HG02943 (cell line): ENCODE data around the gene MINDY4B.

Experiments
- ATAC-seq: cut with Tn5 transposase; IDR thresholded peaks from one replicate; pipeline ENCODE4 v1.9.1; 2021; ENCODE audit warnings: mild to moderate bottlenecking, low read depth, moderate library complexity; ENCODE audit not compliant: unreplicated experiment

Gene MINDY4B

DNA sequence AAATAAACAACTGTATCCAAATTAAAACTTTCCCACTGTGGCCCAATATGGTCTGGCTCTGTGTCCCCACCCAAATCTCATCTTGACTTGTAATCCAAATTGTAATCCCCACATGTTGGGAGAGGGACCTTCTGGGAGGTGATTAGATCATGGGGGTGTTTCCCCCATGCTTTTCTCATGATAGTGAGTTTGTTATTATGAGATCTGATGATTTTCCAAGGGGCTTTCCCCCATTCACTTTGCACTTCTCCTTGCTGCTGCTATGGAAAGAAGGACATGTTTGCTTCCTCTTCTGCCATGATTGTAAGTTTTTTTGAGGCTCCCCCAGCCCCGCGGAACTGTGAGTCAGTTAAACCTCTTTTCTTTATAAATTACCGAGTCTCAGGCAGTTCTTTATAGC lies 55.0 kb downstream of the MINDY4B start:
- ATAC-seq: no peak

GRCh38 chr3:150848864-150849263 lies 56.4 kb downstream of the MINDY4B start:
- no peak for ATAC-seq

DNA sequence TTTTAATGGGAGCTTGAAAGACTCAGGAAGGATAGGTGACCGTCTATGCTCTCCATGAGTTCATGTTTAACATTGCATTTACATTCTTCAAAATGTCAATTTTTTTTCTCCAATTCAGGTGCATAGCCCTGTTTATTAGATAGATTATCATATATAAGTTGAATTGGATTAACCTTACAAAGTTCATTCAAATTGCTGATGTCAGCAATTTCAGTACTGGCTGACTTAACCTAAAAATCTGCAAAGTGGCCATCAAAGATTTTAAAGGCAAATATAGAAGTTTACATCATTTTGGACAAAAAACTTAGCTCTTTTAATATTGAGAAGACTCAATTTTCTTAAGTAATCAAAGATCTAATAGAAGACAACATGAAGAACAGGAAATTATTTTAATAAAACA lies 57.8 kb downstream of the MINDY4B start:
- ATAC-seq: no peak

- no peak for ATAC-seq
Measured at GRCh38 chr3:150844484-150844883, 60.8 kb downstream of the MINDY4B start.

- no peak for ATAC-seq
Measured at GRCh38 chr3:150843241-150843640, 62.0 kb downstream of the MINDY4B start.

DNA sequence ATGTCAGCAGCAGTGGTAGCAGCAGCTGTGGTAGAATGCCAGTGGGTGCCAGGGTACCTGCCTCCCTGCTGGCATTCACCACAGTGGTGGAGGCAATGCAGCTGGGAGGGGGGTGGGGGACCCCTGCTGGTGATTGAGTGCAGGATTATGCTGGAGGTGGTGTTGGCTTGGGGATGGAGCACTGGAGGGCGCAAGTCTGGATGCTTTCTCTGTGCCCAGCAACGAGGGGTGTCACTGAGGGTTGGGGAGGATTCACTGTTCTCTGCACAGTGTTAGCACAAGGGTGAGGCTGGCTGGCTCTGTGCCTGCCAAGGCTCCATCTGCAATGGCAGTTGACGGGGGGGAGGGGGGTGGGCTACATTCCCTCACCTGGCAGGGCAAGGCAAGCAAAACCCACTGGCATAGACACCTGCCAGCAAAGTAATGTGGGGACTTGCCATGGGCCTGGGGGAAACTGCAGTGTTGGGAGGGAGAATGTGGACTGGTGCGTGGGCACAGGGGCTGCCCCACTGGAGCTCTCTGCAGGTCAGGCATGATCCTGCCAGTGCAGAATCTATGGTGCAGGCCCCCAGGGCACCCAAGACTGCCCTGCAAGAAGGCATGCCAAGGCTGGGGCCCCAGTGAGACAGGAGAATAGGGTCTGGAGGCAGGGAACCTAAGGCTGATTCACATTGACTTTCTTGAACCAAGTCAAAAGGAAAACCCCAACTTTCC lies 64.3 kb downstream of the MINDY4B start:
- no peak for ATAC-seq

GRCh38 chr3:150830745-150831144 lies 74.5 kb downstream of the MINDY4B start:
- no peak for ATAC-seq

GRCh38 chr3:150830094-150830681 lies 75.1 kb downstream of the MINDY4B start:
- ATAC-seq: no peak

GRCh38 chr3:150829408-150829807 lies 75.8 kb downstream of the MINDY4B start:
- no peak for ATAC-seq

GRCh38 chr3:150828997-150829396 lies 76.2 kb downstream of the MINDY4B start:
- ATAC-seq: no peak

- no peak for ATAC-seq
Measured at GRCh38 chr3:150828261-150828660, 77.0 kb downstream of the MINDY4B start.

GRCh38 chr3:150826466-150827282 lies 78.6 kb downstream of the MINDY4B start:
- no peak for ATAC-seq

GRCh38 chr3:150825916-150826377 lies 79.3 kb downstream of the MINDY4B start:
- no peak for ATAC-seq

DNA sequence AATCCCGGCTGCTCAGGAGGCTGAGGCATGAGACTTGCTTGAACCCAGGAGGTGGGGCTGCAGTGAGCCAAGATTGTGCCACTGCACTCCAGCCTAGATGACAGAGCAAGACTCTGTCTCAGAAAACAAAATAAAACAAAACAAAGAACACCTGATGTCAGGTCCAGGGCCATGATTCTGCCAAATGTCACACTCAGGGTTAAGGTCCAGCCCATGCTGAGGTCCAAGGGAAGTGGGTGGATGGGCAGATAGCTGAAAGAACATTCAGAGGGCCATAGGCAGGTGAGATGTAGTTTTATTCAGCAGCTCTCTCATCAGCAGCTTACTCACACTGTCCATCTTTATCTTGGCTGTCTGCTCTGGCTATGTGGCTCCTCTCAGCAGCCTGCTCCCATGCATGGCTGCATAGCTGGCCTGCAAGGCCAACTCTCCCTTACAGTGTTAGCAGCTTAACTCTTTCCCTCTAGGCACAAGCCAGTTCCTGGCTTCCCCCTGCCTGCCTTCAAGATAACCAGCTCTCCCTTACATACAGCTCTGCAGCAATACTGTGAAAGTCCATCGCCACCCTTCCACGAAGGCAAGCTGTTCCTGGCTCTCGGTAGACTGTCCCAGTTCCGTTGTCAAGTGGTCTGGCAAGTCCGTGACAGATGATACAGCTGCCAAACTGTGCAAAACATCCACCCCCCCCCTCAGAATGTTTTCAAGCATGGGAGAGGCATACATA lies 79.9 kb downstream of the MINDY4B start:
- ATAC-seq: no peak

GRCh38 chr3:150823277-150823676 lies 82.0 kb downstream of the MINDY4B start:
- no peak for ATAC-seq

DNA sequence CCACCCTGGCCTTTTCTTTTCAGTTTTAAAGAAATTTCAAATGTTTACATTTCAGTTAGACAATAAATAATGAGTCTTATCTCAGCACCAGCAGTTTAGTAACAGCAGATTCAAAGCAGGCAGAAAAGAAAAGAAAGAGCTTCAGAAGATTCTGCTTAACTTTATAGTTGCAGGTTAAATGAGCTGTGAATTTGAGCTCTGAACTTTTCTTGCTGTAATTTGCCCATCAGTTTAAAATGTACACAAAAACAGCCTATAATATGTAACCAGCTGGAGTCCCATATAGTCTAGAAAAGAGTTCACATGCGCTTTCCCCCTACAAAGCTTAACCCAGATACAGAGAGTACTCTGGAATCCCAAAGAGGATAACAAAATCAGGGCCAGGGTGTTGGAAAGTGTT lies 82.6 kb downstream of the MINDY4B start:
- no peak for ATAC-seq
